Stomach (tissue), 9 donors: ENCODE measurements around the gene PNRC1. TPM values are rescaled to one million over a fixed set of nuclear protein-coding genes. Genes with fewer than 3 reads are reported as not detected.

Experiments used
- DNase-seq, 2 donors: peaks; one replicate each; pipeline versions ENCODE4 v3.0.0 to v3.0.0-alpha.2; 2013 to 2019
- H3K27ac ChIP-seq, 5 donors: fragments of 200-600 bp in 4 of 5; sonication (generic) in 4 of 5; one replicate each; pipeline ENCODE4 v1.5.1; 2013 to 2019; ENCODE audit warnings: mild to moderate bottlenecking in 1 of 5, moderate library complexity in 1 of 5
- H3K27me3 ChIP-seq, 3 donors: fragments of 200-600 bp; sonication (generic); one replicate each; pipeline ENCODE4 v1.5.1; 2017 to 2019; ENCODE audit warnings: mixed run types in 1 of 3
- H3K36me3 ChIP-seq, 4 donors: fragments of 200-600 bp; sonication (generic); 1 replicate in 3 of 4; 2 replicates in 1 of 4; pipeline ENCODE4 v1.5.1; 2016 to 2019
- H3K4me1 ChIP-seq, 4 donors: fragments of 200-600 bp; sonication (generic); one replicate each; pipeline ENCODE4 v1.5.1; 2016 to 2019
- H3K4me3 ChIP-seq, 4 donors: fragments of 200-600 bp; sonication (generic) in 3 of 4; one replicate each; pipeline ENCODE4 v1.5.1; 2016 to 2019; ENCODE audit warnings: mild to moderate bottlenecking in 1 of 4
- H3K9me3 ChIP-seq, 4 donors: fragments of 200-600 bp; sonication (generic); one replicate each; pipeline ENCODE4 v1.5.1; 2016 to 2019
- EP300 ChIP-seq: sonication (generic); formaldehyde crosslinking; IDR thresholded peaks from one replicate; pipeline ENCODE4 v1.6.1; 2017; ENCODE audit warnings: antibody characterized with exemption
- POLR2A ChIP-seq, 4 donors: fragments of 450-650 bp; IDR thresholded peaks; one replicate each; pipeline ENCODE4 v1.6.1; 2016; ENCODE audit warnings: antibody characterized with exemption in 4 of 4, control low read depth in 2 of 4, mild to moderate bottlenecking in 1 of 4, moderate library complexity in 1 of 4
- POLR2AphosphoS5 ChIP-seq, 3 donors: sonication (generic); formaldehyde crosslinking; IDR thresholded peaks; one replicate each; pipeline ENCODE4 v1.6.1; 2016; ENCODE audit warnings: antibody characterized with exemption in 3 of 3
- WGBS, 5 donors: extraction: QIAGEN DNeasy Blood & Tissue Kit in 3 of 5; methylation state at CpG; one replicate each; pipeline versions ENCODE4 v1.1.5 to v1.1.7; 2013 to 2018; 5-methylcytosine and 5-hydroxymethylcytosine counted together
- intact Hi-C: fragments of 100-400 bp; cut with DNase I; formaldehyde crosslinking; loops from one replicate; pipeline ENCODE4 v1.15.1; 2023; ENCODE audit warnings: low total_unique reads
- polyA plus RNA-seq, 3 donors: library from polyadenylated mRNA; stranded (reverse); fragments of 200-250 nt; gene quantifications; one replicate each; pipeline ENCODE4 v1.2.3, GENCODE V29; 2013
- total RNA-seq, 5 donors: library from RNA; depleted of rRNA; stranded (reverse); fragments of >200 nt; gene quantifications; one replicate each; pipeline versions ENCODE4 v1.1.0 to v1.2.3, GENCODE V29; 2014 to 2016
- TF ChIP-seq, protein P1 (sequence below), 7 experiments: fragments of 450-650 bp in 4 of 7; fragments of 200-600 bp in 3 of 7; sonication (generic) in 3 of 7; IDR thresholded peaks; one replicate each; pipeline ENCODE4 v1.5.1; 2016 to 2019; ENCODE audit warnings: antibody characterized with exemption in 7 of 7, control low read depth in 2 of 7, mild to moderate bottlenecking in 1 of 7
- donor health status: healthy with polysubstance abuse.
- donor health status: Bipolar disorder and iron deficiency.
- donor health status: healthy.

PNRC1 gene
- total and polyA plus RNA-seq, 8 donors = 38.5 to 265 (median 129) TPM

DNA sequence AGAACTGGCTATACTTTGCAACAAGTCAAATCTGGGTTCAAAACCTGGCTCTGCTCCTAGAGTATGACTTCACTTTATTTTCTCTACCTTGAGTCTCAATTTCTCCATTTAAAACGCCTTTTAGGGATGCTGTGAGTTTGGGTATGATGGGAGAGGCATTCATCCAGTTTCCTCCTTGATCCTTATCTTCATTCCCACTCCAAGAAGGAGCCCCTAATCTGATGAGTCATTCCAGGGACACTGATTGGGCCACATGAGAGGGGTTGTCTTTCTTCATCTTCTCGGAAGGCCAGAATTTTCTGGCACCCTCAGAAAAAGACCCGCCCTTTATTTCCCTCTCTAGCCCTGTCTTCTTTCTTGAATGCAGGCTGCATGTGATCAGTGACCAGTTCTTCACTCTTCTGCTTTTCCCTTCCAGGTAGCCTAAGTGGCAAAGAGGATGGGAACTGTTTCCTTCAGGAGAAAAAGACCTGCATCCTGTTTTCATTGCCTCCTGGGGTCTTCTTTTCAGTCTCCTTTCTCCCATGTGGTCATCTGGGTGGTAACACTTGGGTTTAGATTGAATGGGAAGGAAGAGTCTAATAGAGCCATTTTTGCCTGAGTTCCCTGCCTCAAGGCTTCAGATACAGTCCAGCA lies 32.1 kb upstream of the PNRC1 start:
- intact Hi-C loops = no loop called here
- TF ChIP-seq EP300 (no peak), POLR2A (IDR thresholded peaks at IDR 0.05) (no peak), POLR2AphosphoS5 (IDR thresholded peaks at IDR 0.05) (no peak)
- TF ChIP-seq, protein P1, sequence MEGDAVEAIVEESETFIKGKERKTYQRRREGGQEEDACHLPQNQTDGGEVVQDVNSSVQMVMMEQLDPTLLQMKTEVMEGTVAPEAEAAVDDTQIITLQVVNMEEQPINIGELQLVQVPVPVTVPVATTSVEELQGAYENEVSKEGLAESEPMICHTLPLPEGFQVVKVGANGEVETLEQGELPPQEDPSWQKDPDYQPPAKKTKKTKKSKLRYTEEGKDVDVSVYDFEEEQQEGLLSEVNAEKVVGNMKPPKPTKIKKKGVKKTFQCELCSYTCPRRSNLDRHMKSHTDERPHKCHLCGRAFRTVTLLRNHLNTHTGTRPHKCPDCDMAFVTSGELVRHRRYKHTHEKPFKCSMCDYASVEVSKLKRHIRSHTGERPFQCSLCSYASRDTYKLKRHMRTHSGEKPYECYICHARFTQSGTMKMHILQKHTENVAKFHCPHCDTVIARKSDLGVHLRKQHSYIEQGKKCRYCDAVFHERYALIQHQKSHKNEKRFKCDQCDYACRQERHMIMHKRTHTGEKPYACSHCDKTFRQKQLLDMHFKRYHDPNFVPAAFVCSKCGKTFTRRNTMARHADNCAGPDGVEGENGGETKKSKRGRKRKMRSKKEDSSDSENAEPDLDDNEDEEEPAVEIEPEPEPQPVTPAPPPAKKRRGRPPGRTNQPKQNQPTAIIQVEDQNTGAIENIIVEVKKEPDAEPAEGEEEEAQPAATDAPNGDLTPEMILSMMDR (IDR thresholded peaks at IDR 0.05) = no peak
- 76 to 90% (median 84%) methylated on average over 3 of the region's 3 CpGs for WGBS, 5 donors

DNA sequence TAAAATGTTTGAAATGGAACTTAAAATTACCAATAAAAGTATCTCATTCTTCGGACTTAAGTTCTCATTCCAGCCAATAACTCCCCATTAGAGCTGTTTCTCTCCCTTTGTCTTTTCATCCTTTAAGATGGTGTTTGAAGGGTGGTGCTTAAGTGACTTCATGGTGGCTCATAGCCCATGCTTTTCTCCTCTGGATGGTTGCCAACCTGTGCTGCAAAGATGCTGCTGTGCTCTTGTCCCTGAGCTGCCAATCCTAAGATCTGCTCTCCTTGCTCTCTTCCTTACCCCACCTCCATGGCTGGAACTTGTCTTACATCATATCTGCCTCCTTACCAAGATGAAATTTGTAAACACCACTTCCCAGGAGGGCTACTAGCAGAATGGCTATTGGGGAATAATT lies 31.6 kb upstream of the PNRC1 start:
- peak in 1 of 2 donors; percentile 42 for DNase-seq
- no peaks in the 10 kb centered on the region for H3K36me3 ChIP-seq
- H3K27ac ChIP-seq = no peak overlapping the region
- TF ChIP-seq POLR2AphosphoS5 (IDR thresholded peaks at IDR 0.05) = no peak
- TF ChIP-seq EP300 = no peak
- TF ChIP-seq, protein P1 (IDR thresholded peaks at IDR 0.05) = no peak
- no peak for TF ChIP-seq POLR2A (IDR thresholded peaks at IDR 0.05)
- 80 to 97% (median 89%) methylated on average over 1 of the region's 1 CpG for WGBS, 5 donors
- H3K27me3 ChIP-seq = no peaks in the 10 kb centered on the region
- H3K4me1 ChIP-seq = peaks cover 0 to 23% (median 2%) of the 10 kb centered on the region in 4 donors
- no peak overlapping the region for H3K4me3 ChIP-seq
- intact Hi-C loops = no loop called here
- H3K9me3 ChIP-seq = no peaks in the 10 kb centered on the region

More for the DNA sequence above, 32.1 kb upstream of the PNRC1 start:
- H3K9me3 ChIP-seq = no peaks in the 10 kb centered on the region
- no peak overlapping the region for H3K27ac ChIP-seq
- no peak overlapping the region for H3K4me3 ChIP-seq
- H3K27me3 ChIP-seq = no peaks in the 10 kb centered on the region
- H3K4me1 ChIP-seq = peaks cover 0 to 23% (median 2%) of the 10 kb centered on the region in 4 donors
- H3K36me3 ChIP-seq = no peaks in the 10 kb centered on the region
- no peak for DNase-seq

DNA sequence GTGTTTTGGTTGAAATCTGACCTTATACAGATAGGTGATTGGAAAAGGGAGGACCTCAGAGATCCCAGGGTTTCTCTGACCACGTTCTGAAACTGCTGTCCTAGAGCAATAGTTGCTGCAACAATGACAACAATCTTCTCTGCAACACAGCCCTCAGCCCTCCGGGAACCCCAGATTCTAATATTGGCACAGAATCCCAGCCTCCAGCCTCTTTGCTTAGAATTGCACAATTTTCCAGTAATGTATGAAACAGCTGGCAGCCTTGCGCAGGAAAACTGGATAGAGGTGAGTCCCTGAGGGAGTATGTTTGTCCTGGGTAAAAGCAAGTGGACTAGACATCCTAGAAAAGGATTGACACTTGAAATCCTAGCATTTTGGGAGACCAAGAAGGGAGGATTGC lies 30.4 kb upstream of the PNRC1 start:
- peak in 1 of 2 donors; percentile 38 for DNase-seq
- H3K36me3 ChIP-seq = no peaks in the 10 kb centered on the region
- H3K9me3 ChIP-seq = no peaks in the 10 kb centered on the region
- intact Hi-C loops = no loop called here
- no peaks in the 10 kb centered on the region for H3K27me3 ChIP-seq
- WGBS, 5 donors = 43 to 73% (median 71%) methylated on average over 3 of the region's 3 CpGs
- TF ChIP-seq POLR2AphosphoS5 (IDR thresholded peaks at IDR 0.05) (peak in 2 of 3 donors; percentile 53 to 60), EP300 (peak; percentile 79), POLR2A (IDR thresholded peaks at IDR 0.05) (no peak)
- TF ChIP-seq, protein P1 (IDR thresholded peaks at IDR 0.05) = no peak
- peaks cover 0 to 16% (median 2%) of the 10 kb centered on the region in 4 donors for H3K4me1 ChIP-seq
- no peak overlapping the region for H3K4me3 ChIP-seq
- H3K27ac ChIP-seq = peak overlapping the region in 2 of 5 donors; percentile 6 to 7

DNA sequence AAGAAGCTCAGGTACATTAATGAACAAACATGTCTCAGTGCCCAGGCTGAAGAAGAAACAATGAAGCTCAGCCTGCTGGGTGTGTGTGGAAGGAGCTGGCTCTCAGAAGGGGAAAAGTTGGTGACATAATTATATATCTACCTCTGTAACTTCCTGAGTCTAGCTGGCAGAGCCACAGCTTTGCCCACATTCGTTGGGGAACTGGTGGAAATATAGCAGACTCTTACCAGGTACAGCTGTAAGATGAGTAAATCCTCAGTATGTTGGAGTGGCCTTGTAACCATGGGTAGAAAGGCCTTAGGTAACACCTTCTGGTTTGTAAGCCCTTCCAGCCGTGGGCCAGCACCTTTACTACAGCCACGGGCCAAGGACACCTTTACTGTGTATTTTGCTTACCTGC lies 29.9 kb upstream of the PNRC1 start:
- TF ChIP-seq, protein P1 (IDR thresholded peaks at IDR 0.05) = no peak
- no peak for TF ChIP-seq EP300
- no peak for DNase-seq
- H3K27ac ChIP-seq = peak overlapping the region in 1 of 5 donors; percentile 6
- H3K9me3 ChIP-seq = no peaks in the 10 kb centered on the region
- H3K36me3 ChIP-seq = no peaks in the 10 kb centered on the region
- H3K4me3 ChIP-seq = no peak overlapping the region
- 42 to 82% (median 67%) methylated on average over 3 of the region's 3 CpGs for WGBS, 5 donors
- H3K27me3 ChIP-seq = no peaks in the 10 kb centered on the region
- intact Hi-C loops = no loop called here
- peaks cover 0 to 13% (median 2%) of the 10 kb centered on the region in 4 donors for H3K4me1 ChIP-seq
